Large intestine (tissue), 3 donors: ENCODE results near the gene GFPT2. TPM values are rescaled to one million over a fixed set of nuclear protein-coding genes. Genes with fewer than 3 reads are reported as not detected.

Source experiments
- DNase-seq, 2 donors: peaks; one replicate each; pipeline versions ENCODE4 v3.0.0 to v3.0.0-alpha.2; 2013
- H3K27ac ChIP-seq: one replicate; pipeline ENCODE4 v1.5.1; 2013; ENCODE audit warnings: low read length
- H3K27me3 ChIP-seq: 2 replicates; pipeline ENCODE4 v1.6.1; 2013; ENCODE audit warnings: low read length; ENCODE audit not compliant: control insufficient read depth, insufficient read depth
- H3K36me3 ChIP-seq: 2 replicates; pipeline ENCODE4 v1.6.1; 2013; ENCODE audit warnings: low read length; ENCODE audit not compliant: control insufficient read depth, insufficient read depth
- H3K4me1 ChIP-seq: one replicate; pipeline ENCODE4 v1.6.1; 2013; ENCODE audit warnings: low read length; ENCODE audit not compliant: control insufficient read depth, insufficient read depth
- H3K4me3 ChIP-seq: one replicate; pipeline ENCODE4 v1.5.1; 2013; ENCODE audit warnings: low read length
- H3K9me3 ChIP-seq: one replicate; pipeline ENCODE4 v1.6.1; 2013; ENCODE audit warnings: mild to moderate bottlenecking, low read depth, low read length, moderate library complexity; ENCODE audit not compliant: control insufficient read depth
- WGBS: methylation state at CpG from one replicate; pipeline ENCODE4 v1.1.5; 2013; ENCODE audit warnings: low lambda C conversion rate; ENCODE audit not compliant: insufficient coverage; 5-methylcytosine and 5-hydroxymethylcytosine counted together
- polyA plus RNA-seq: library from polyadenylated mRNA; unstranded; fragments of 120-200 nt; gene quantifications from one replicate; pipeline ENCODE4 v1.2.1, GENCODE V29; 2013

GFPT2 gene
- polyA plus RNA-seq, 1 donor = 5.8 TPM

GRCh38 chr5:180282281-180282680 is 70.9 kb downstream of the GFPT2 start:
- no peak overlapping the region for H3K27ac ChIP-seq
- H3K4me3 ChIP-seq = no peak overlapping the region
- H3K9me3 ChIP-seq = peaks cover 3% of the 10 kb centered on the region
- no peaks in the 10 kb centered on the region for H3K27me3 ChIP-seq
- no peaks in the 10 kb centered on the region for H3K4me1 ChIP-seq
- no CpG with 5 or more reads among the region's 9 CpGs for WGBS
- peaks cover 49% of the 10 kb centered on the region for H3K36me3 ChIP-seq
- DNase-seq = no peak

GRCh38 chr5:180281706-180282105 is 71.4 kb downstream of the GFPT2 start:
- DNase-seq = no peak
- Histone ChIP-seq H3K4me3 (no peak overlapping the region), H3K9me3 (peaks cover 3% of the 10 kb centered on the region), H3K36me3 (peaks cover 55% of the 10 kb centered on the region), H3K27me3 (no peaks in the 10 kb centered on the region), H3K4me1 (no peaks in the 10 kb centered on the region), H3K27ac (no peak overlapping the region)
- no CpG with 5 or more reads among the region's 10 CpGs for WGBS

GRCh38 chr5:180274695-180275094 is 78.4 kb downstream of the GFPT2 start:
- Histone ChIP-seq H3K27ac (no peak overlapping the region), H3K4me3 (no peak overlapping the region), H3K9me3 (peaks cover 9% of the 10 kb centered on the region), H3K36me3 (peaks cover 40% of the 10 kb centered on the region), H3K4me1 (no peaks in the 10 kb centered on the region), H3K27me3 (no peaks in the 10 kb centered on the region)
- WGBS = 100% methylated on average over 1 of the region's 1 CpG
- DNase-seq = no peak

- H3K27me3 ChIP-seq = no peaks in the 10 kb centered on the region
- H3K4me1 ChIP-seq = no peaks in the 10 kb centered on the region
- H3K27ac ChIP-seq = no peak overlapping the region
- peaks cover 31% of the 10 kb centered on the region for H3K36me3 ChIP-seq
- no peak for DNase-seq
- 100% methylated on average over 2 of the region's 7 CpGs for WGBS
- peaks cover 20% of the 10 kb centered on the region for H3K9me3 ChIP-seq
- H3K4me3 ChIP-seq = no peak overlapping the region
Measured at GRCh38 chr5:180271221-180271620, 81.9 kb downstream of the GFPT2 start.

- H3K36me3 ChIP-seq = peaks cover 65% of the 10 kb centered on the region
- no peak for DNase-seq
Measured at GRCh38 chr5:180259260-180259611, 93.9 kb downstream of the GFPT2 start.

GRCh38 chr5:180253036-180253824 is 99.9 kb downstream of the GFPT2 start:
- no peak overlapping the region for H3K4me3 ChIP-seq
- WGBS = no CpG with 5 or more reads among the region's 24 CpGs
- H3K36me3 ChIP-seq = peaks cover 58% of the 10 kb centered on the region
- no peak for DNase-seq
- no peak overlapping the region for H3K27ac ChIP-seq
- peaks cover 64% of the 10 kb centered on the region for H3K9me3 ChIP-seq
- no peaks in the 10 kb centered on the region for H3K27me3 ChIP-seq
- H3K4me1 ChIP-seq = no peaks in the 10 kb centered on the region

More at GRCh38 chr5:180259260-180259611, 93.9 kb downstream of the GFPT2 start:
- Histone ChIP-seq H3K4me3 (no peak overlapping the region), H3K27me3 (no peaks in the 10 kb centered on the region), H3K9me3 (peaks cover 56% of the 10 kb centered on the region), H3K27ac (no peak overlapping the region), H3K4me1 (no peaks in the 10 kb centered on the region)
- WGBS = no CpG with 5 or more reads among the region's 3 CpGs

- H3K27me3 ChIP-seq = no peaks in the 10 kb centered on the region
- DNase-seq = no peak
- peaks cover 62% of the 10 kb centered on the region for H3K9me3 ChIP-seq
- H3K36me3 ChIP-seq = peaks cover 57% of the 10 kb centered on the region
- WGBS = no CpG with 5 or more reads among the region's 7 CpGs
- no peak overlapping the region for H3K4me3 ChIP-seq
- no peak overlapping the region for H3K27ac ChIP-seq
- no peaks in the 10 kb centered on the region for H3K4me1 ChIP-seq
Measured at GRCh38 chr5:180251887-180252286, 101.2 kb downstream of the GFPT2 start.

- WGBS = no CpG with 5 or more reads among the region's 9 CpGs
- Histone ChIP-seq H3K4me3 (no peak overlapping the region), H3K9me3 (peaks cover 58% of the 10 kb centered on the region), H3K36me3 (peaks cover 52% of the 10 kb centered on the region), H3K27me3 (no peaks in the 10 kb centered on the region), H3K27ac (no peak overlapping the region), H3K4me1 (no peaks in the 10 kb centered on the region)
- DNase-seq = no peak
Measured at GRCh38 chr5:180251141-180251540, 102.0 kb downstream of the GFPT2 start.

Other genes starting within 250 kb of the GFPT2 start
- gene RASGEF1C, start 144.1 kb downstream of the GFPT2 start, polyA plus RNA-seq = 1.3 TPM
- gene MAPK9, start 61.3 kb downstream of the GFPT2 start, polyA plus RNA-seq = 29.8 TPM
- gene CNOT6, start 141.0 kb upstream of the GFPT2 start, polyA plus RNA-seq = 31.8 TPM
- gene SCGB3A1, start 238.2 kb upstream of the GFPT2 start, polyA plus RNA-seq = 0.25 TPM